GM12892 (cell line): ENCODE results near the gene TCEANC2. TPM values are rescaled to one million over a fixed set of nuclear protein-coding genes. Genes with fewer than 3 reads are reported as not detected.
"Not testable (repeated sequence)": the region's sequence is repeated elsewhere in the genome, so short reads cannot be mapped to it uniquely, and the experiment has no call there.

ENCODE experiments used
- DNase-seq: peaks from one replicate; pipeline ENCODE4 v3.0.0; 2011; ENCODE audit not compliant: insufficient read length
- FAIRE-seq: peaks from 2 replicates; lab custom pipeline; 2011; peaks lifted over from hg19 to GRCh38; lab: Jason Lieb, UNC
- POLR2A ChIP-seq: IDR thresholded peaks from 2 replicates; pipeline ENCODE4 v1.6.1; 2011; ENCODE audit warnings: low read depth, low read length, control low read depth
- POLR2AphosphoS5 ChIP-seq: IDR thresholded peaks from 2 replicates; pipeline ENCODE4 v1.6.1; 2011; ENCODE audit warnings: low read depth, low read length, control low read depth
- TAF1 ChIP-seq: IDR thresholded peaks from 2 replicates; pipeline ENCODE4 v1.6.1; 2011; ENCODE audit warnings: low read depth, mild to moderate bottlenecking, control low read depth, low read length, borderline replicate concordance
- polyA plus RNA-seq: library from polyadenylated mRNA; unstranded; fragments of >200 nt; gene quantifications from one replicate; pipeline ENCODE4 v1.2.1, GENCODE V29; 2012; ENCODE audit warnings: missing spikeins, inconsistent platforms; ENCODE audit not compliant: missing spikeins

Gene TCEANC2
- polyA plus RNA-seq, result 6.1 TPM

DNA sequence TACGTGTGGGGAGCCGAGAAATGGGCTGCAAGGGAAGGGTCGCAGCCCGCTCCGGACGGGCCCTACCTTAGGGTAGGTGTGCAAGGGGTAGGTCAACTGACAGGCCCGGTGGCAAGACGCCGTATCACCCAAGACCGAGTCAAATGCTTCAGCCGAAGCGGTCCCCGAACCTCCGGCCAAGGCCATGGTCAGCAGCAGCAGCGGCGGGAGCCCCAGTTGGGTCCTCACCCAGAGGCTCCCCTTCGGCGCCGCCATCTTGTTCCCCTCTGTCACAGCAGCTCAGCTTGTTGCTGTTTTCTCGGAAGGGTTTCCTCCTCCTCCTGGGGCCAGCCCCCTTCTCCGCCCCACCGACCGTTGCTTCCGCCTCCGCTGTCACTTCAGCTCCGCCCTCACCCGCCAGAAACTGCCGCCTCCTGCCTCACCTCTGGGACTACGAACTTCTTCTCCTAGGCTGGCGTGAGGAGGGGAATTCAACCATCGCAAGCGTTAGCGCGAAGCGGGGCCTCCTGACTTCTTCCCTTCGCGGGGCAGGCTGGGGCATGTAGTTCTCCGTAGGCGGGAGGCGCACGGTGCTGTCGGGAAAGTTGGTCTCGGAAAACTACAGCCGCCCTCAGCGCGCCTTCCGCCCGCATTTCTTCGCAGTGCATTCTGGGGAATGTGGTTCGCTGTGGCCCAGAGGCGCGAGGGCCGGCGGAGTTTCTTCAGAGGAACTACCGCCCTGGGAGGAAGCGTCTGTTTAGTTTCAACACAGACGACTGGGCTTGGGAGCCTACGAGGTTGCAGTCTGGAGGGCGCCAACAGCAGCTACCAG, at the start of gene TCEANC2, which contains the start of gene TMEM59:
Gene TCEANC2 (plus strand): TSS at position 675 of the 811 bp plus-strand sequence. CDS start 815 bp downstream, outside the sequence.
Gene TMEM59 (minus strand): TSS at position 271 of the 811 bp plus-strand sequence. CDS start 16 bp downstream, at position 255.
- FAIRE-seq, result peak; percentile 95

GRCh38 chr1:54003750-54004480, 49.5 kb upstream of the TCEANC2 start:
- not testable (repeated sequence) for FAIRE-seq, DNase-seq

More for the DNA sequence above, at the start of gene TCEANC2, which contains the start of gene TMEM59:
- peak; percentile 86 for DNase-seq
- TF ChIP-seq TAF1 (peak; percentile 84), POLR2A (peak; percentile 59), POLR2AphosphoS5 (peak; percentile 60; the same call in 1 of the 2 replicates)

GRCh38 chr1:54004481-54005049, 48.8 kb upstream of the TCEANC2 start:
- TF ChIP-seq TAF1, result no peak
- no peak for TF ChIP-seq POLR2AphosphoS5
- no peak for TF ChIP-seq POLR2A
- no peak for FAIRE-seq

GRCh38 chr1:54006508-54006907, 46.9 kb upstream of the TCEANC2 start:
- DNase-seq (no peak), FAIRE-seq (no peak)
- TF ChIP-seq TAF1, result no peak
- no peak for TF ChIP-seq POLR2AphosphoS5
- no peak for TF ChIP-seq POLR2A

More at GRCh38 chr1:54004481-54005049, 48.8 kb upstream of the TCEANC2 start:
- DNase-seq, result no peak

DNA sequence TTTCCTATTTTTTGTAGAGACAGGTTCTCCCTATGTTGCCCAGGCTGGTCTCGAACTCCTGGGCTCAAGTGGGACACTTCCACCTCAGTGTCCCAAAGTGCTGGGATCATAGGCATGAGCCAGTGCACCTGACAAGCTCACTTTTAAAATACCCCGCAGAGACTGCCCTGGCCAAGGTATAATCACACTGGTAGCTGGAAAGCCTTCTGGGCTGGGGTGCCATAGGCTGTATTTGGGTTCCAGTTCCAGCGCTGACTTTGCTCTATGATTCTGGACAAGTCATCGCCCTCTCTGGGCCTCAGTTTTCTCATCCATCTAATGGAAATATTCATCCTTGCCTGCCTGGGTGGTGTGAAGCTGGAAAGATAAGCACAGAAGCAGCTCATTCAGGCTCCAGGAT, 45.8 kb upstream of the TCEANC2 start:
- DNase-seq, result no peak
- FAIRE-seq, result no peak
- TF ChIP-seq TAF1 (no peak), POLR2AphosphoS5 (no peak), POLR2A (no peak)

DNA sequence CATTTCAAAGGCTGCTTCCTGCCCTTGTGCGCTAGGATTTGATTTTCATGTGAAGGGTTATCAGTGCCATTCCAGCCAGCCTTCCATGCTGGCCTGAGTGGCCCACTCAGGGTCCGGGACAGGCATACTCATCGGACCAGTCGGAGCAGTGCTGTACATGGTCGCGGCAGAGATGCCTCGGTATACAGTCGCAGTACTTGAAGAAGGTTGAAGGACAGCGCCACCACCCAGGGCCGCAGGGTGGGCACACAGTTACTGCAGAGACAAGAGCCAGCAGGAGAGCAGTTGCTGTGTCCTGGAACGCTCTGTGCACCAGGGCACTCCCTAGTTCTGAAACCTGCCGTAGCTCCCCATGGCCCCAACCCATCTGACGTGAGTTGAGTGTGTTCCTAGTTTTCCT, 44.5 kb upstream of the TCEANC2 start:
- TF ChIP-seq POLR2A (no peak), TAF1 (no peak), POLR2AphosphoS5 (no peak)
- DNase-seq, result no peak
- FAIRE-seq, result no peak

GRCh38 chr1:54009406-54009805, 44.0 kb upstream of the TCEANC2 start:
- FAIRE-seq (no peak), DNase-seq (no peak)
- TF ChIP-seq POLR2A, result no peak
- TF ChIP-seq POLR2AphosphoS5, result no peak
- TF ChIP-seq TAF1, result no peak

DNA sequence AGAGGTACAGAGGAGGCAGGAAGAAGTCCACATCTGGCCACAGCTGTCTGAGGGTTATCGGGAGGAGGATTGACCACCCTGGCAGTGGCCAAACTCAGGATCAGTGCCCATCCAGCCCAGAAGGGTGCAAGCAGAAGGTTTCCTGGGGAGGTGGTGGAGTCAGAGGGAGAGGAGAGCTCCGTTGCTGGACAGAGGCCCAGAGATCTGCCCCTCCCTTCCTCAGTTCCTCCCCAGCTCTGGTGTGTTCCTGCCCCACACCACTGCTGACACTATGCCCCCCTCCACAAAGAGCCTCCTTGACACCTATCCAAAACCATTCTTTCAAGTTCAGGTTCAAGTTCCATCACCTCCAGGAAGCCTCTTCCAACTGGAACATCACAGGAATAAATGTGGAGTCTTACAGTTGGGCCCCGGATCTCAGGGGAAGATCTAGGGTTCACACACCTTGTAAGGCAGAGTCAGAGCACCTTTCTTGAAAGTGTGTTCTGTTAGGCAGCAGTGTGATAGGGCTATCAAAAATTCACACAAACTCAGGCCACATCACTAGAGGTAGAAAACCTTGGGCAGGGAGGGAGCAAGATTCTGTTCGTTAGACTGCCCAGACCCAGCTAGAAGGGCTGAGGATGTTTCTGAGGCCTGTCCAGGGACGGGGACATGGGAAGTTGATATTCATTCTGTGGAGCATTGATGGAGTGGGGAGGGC, 42.8 kb upstream of the TCEANC2 start:
- no peak for DNase-seq
- FAIRE-seq, result no peak
- TF ChIP-seq POLR2A (no peak), POLR2AphosphoS5 (no peak), TAF1 (no peak)

- FAIRE-seq, result no peak
- TF ChIP-seq POLR2A (no peak), POLR2AphosphoS5 (no peak), TAF1 (no peak)
- DNase-seq, result no peak
Observed at GRCh38 chr1:54011316-54012007, 41.9 kb upstream of the TCEANC2 start.

DNA sequence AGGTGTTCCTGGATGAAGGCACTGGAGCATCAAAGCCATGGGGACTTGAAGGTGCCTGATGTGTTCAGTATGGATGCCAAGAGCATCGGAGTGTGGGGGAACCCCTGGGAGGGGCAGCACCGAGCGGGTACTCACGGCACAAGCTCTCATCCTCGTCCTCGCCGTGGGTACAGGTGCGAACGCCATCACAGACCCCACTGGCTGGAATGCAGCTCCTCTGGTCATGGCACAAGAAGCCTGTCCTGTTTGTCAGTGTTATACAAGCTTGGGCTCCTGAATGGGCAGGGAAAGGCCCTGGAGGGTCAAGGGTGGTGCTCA, 41.4 kb upstream of the TCEANC2 start:
- no peak for TF ChIP-seq POLR2A
- no peak for TF ChIP-seq TAF1
- TF ChIP-seq POLR2AphosphoS5, result no peak
- no peak for FAIRE-seq
- DNase-seq, result no peak

DNA sequence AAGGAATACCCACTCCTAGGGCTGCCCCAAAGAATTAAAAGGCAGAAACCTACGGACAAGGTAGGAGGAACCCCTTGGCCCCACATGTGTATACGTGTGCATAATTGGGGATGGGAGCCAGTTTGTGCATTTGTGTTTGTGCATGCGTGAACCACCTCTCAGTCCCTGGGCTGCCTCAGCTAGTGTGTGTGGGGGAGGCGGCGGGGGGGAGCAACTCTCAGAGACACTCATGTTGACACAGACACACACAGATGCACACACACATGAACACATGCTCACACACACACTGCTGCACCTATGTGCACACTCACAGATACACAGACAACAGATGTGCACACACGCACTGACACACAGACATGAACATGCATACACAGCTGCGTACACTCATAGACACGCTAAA, 40.5 kb upstream of the TCEANC2 start:
- no peak for FAIRE-seq
- TF ChIP-seq TAF1, result no peak
- no peak for TF ChIP-seq POLR2A
- TF ChIP-seq POLR2AphosphoS5, result no peak
- no peak for DNase-seq
